Cardiac septum (tissue), 1 donor: Measurements from ENCODE around the gene VPS37D. TPM values are rescaled to one million over a fixed set of nuclear protein-coding genes. Genes with fewer than 3 reads are reported as not detected.
"Not testable (repeated sequence)": the region's sequence is repeated elsewhere in the genome, so short reads cannot be mapped to it uniquely, and the experiment has no call there.

Experiments
- DNase-seq: peaks from one replicate; pipeline ENCODE4 v3.0.0-alpha.2; 2020; ENCODE audit warnings: low spot score
- intact Hi-C: fragments of 100-400 bp; cut with DNase I; formaldehyde crosslinking; loops from one replicate; pipeline ENCODE4 v1.14.0; 2022
- microRNA-seq: library from miRNA; unstranded; fragments of <30 nt; microRNA quantifications from one replicate; pipeline ENCODE4 v1.2.0, GENCODE V29; 2020
- total RNA-seq: library from RNA; stranded (reverse); fragmentation: NEBNext Ultra II Directional; extraction: Animal tissue kit (Norgen Biotek cat#: 25700); gene quantifications from one replicate; pipeline ENCODE4 v1.2.1, GENCODE V29; 2021
- donor health status: DM: no; HTN: no; CAD: no.

VPS37D gene
- total RNA-seq, 1 donor from 2014 or later: 2.4 TPM

- no peak for DNase-seq
- intact Hi-C loops: loop anchor here (5.0 kb wide), 1 partner anchor 51 kb away; the partner anchor contains the start of gene VPS37D
Measured at GRCh38 chr7:73718438-73718881, 50.8 kb downstream of the VPS37D start.

GRCh38 chr7:73718905-73719805, 51.5 kb downstream of the VPS37D start, which contains the start of gene STX1A:
Gene STX1A, minus strand, starts transcription at chr7:73719669. Its CDS starts 38 bp downstream, at chr7:73719631.
- intact Hi-C loops: loop anchor here (5.0 kb wide), 1 partner anchor 52 kb away; the partner anchor contains the start of gene VPS37D

GRCh38 chr7:73719806-73720169, 52.2 kb downstream of the VPS37D start:
- intact Hi-C loops: loop anchor here (5.0 kb wide), 1 partner anchor 52 kb away; the partner anchor contains the start of gene VPS37D
- DNase-seq: no peak

More at GRCh38 chr7:73718905-73719805, 51.5 kb downstream of the VPS37D start, which contains the start of gene STX1A:
- no peak for DNase-seq

GRCh38 chr7:73720443-73720842, 52.8 kb downstream of the VPS37D start:
- intact Hi-C loops: not testable (repeated sequence)

GRCh38 chr7:73721377-73721817, 53.8 kb downstream of the VPS37D start:
- peak; percentile 83 for DNase-seq
- intact Hi-C loops: no loop called here

More at GRCh38 chr7:73720443-73720842, 52.8 kb downstream of the VPS37D start:
- not testable (repeated sequence) for DNase-seq

Small RNA genes within 50 kb of the gene (microRNA-seq; reads per million reads assigned to microRNA genes)
- not detected for gene MIR4284

Other genes with a start within 250 kb of the VPS37D start
- 0.19 TPM for gene FZD9, start 234.1 kb upstream of the VPS37D start, total RNA-seq
- gene BAZ1B, start 145.5 kb upstream of the VPS37D start, total RNA-seq: 45.7 TPM
- gene BCL7B, start 110.1 kb upstream of the VPS37D start, total RNA-seq: 68.9 TPM
- gene TBL2, start 89.3 kb upstream of the VPS37D start, total RNA-seq: 13.6 TPM
- 0.65 TPM for gene MLXIPL, start 43.3 kb upstream of the VPS37D start, total RNA-seq
- 16.4 TPM for gene DNAJC30, start 15.6 kb downstream of the VPS37D start, total RNA-seq
- gene BUD23, start 15.8 kb downstream of the VPS37D start, total RNA-seq: 59.1 TPM
- 3.3 TPM for gene STX1A, start 51.8 kb downstream of the VPS37D start, total RNA-seq
- gene ABHD11, start 71.0 kb downstream of the VPS37D start, total RNA-seq: 31.6 TPM
- gene CLDN3, start 102.4 kb downstream of the VPS37D start, total RNA-seq: not detected
- gene CLDN4, start 163.2 kb downstream of the VPS37D start, total RNA-seq: not detected
- gene METTL27, start 174.7 kb downstream of the VPS37D start, total RNA-seq: 0.35 TPM
- gene TMEM270, start 193.3 kb downstream of the VPS37D start, total RNA-seq: not detected